Retina (tissue), 1 donor: ENCODE results near the gene GRK5.
"Not testable (repeated sequence)": the region's sequence is repeated elsewhere in the genome, so short reads cannot be mapped to it uniquely, and the experiment has no call there.

ENCODE experiments used
- DNase-seq: peaks from one replicate; pipeline ENCODE4 v3.0.0-alpha.2; 2016

GRK5 gene

GRCh38 chr10:119207366-119207666 is at the start of gene GRK5:
Gene GRK5, plus strand, starts transcription at chr10:119207571. Its CDS starts 347 bp downstream, at chr10:119207918.
- DNase-seq = peak; percentile 88

GRCh38 chr10:119159332-119159731 is 48.0 kb upstream of the GRK5 start:
- DNase-seq = no peak

- DNase-seq = no peak
Observed at GRCh38 chr10:119161680-119162451, 45.5 kb upstream of the GRK5 start.

- no peak for DNase-seq
Observed at GRCh38 chr10:119162452-119163092, 44.8 kb upstream of the GRK5 start.

- peak; percentile 88 for DNase-seq
Observed at GRCh38 chr10:119165171-119166117, 41.9 kb upstream of the GRK5 start, which contains the start of gene SFXN4. Gene SFXN4, minus strand, starts transcription at chr10:119165714. Its CDS starts 67 bp downstream, at chr10:119165647.

GRCh38 chr10:119166118-119166500 is 41.3 kb upstream of the GRK5 start:
- no peak for DNase-seq

GRCh38 chr10:119166564-119166963 is 40.8 kb upstream of the GRK5 start:
- no peak for DNase-seq

GRCh38 chr10:119167041-119167440 is 40.3 kb upstream of the GRK5 start:
- DNase-seq = no peak

GRCh38 chr10:119174109-119174508 is 33.3 kb upstream of the GRK5 start:
- DNase-seq = no peak

- no peak for DNase-seq
Observed at GRCh38 chr10:119176166-119176565, 31.2 kb upstream of the GRK5 start.

- DNase-seq = no peak
Observed at GRCh38 chr10:119177708-119178371, 29.5 kb upstream of the GRK5 start.

GRCh38 chr10:119178372-119179119 is 28.8 kb upstream of the GRK5 start, which contains the start of gene PRDX3:
Gene PRDX3, minus strand, starts transcription at chr10:119178812. Its CDS starts 22 bp downstream, at chr10:119178790.
- DNase-seq = peak; percentile 98

GRCh38 chr10:119180850-119181400 is 26.4 kb upstream of the GRK5 start:
- DNase-seq = not testable (repeated sequence)

GRCh38 chr10:119183664-119184412 is 23.5 kb upstream of the GRK5 start:
- DNase-seq = no peak

GRCh38 chr10:119189811-119190282 is 17.5 kb upstream of the GRK5 start:
- no peak for DNase-seq

- no peak for DNase-seq
Observed at GRCh38 chr10:119190353-119190752, 17.0 kb upstream of the GRK5 start.

- DNase-seq = no peak
Observed at GRCh38 chr10:119190954-119191785, 16.2 kb upstream of the GRK5 start.

GRCh38 chr10:119191881-119192280 is 15.5 kb upstream of the GRK5 start:
- no peak for DNase-seq

- DNase-seq = no peak
Observed at GRCh38 chr10:119197921-119198320, 9.4 kb upstream of the GRK5 start.

GRCh38 chr10:119198438-119198837 is 8.9 kb upstream of the GRK5 start:
- DNase-seq = no peak
